GM18499 (cell line): Measurements from ENCODE around the gene JAM3.
"Not testable (repeated sequence)": the region's sequence is repeated elsewhere in the genome, so short reads cannot be mapped to it uniquely, and the experiment has no call there.

Experiments used
- ATAC-seq: cut with Tn5 transposase; IDR thresholded peaks from one replicate; pipeline ENCODE4 v1.9.1; 2021; ENCODE audit warnings: moderate number of reproducible peaks; ENCODE audit not compliant: insufficient read depth, unreplicated experiment

The JAM3 gene

DNA sequence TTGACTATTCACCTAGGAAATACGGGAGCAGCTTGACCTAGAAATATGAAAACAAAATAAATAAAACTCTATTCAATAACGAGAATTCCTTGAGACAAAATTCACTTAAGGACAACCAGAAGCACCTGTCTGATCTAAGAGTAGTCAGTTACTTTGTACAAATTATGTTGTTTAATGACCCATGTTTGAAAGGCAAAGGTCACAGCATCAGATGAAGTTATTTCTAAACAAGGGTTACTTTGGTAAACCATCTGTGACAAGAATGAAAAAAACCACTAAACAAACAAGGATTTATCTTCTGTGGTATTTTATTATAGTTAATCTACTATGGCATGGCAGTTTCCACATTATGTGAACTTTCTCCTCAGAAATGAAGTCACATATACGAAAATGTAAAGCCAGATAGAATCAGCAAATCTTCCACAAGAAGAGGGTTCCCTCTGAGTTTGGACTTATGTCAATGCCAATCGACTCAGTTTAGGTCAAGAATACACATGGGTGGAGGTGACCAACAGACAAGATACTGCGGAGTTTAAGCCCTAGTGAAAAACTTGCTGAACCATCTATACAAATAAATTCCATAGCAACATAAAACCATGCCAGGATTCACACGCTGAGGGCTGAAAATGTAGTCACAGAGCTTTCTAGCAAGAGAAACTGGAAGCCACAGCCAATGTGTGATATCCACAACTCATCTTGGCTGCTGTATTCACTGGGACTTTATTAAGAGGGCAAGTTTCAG, 101.5 kb downstream of the JAM3 start:
- ATAC-seq: no peak

DNA sequence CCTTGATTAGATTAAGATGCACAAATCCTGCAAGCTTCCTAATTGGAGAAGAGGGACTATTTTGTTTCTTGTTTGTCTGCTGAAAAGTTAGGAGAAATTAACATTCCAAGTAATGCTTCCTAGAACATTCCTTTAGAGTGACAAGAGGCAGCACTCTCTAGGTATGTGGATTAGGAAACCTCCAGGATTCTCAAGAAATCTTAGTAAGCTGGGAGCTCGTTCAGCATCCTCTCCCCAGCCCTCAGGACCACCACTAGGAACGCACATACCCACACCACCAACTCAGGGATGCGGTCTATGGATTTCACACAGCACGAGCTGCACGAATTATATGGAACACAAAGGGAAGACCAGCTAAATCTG, 102.0 kb downstream of the JAM3 start:
- no peak for ATAC-seq

DNA sequence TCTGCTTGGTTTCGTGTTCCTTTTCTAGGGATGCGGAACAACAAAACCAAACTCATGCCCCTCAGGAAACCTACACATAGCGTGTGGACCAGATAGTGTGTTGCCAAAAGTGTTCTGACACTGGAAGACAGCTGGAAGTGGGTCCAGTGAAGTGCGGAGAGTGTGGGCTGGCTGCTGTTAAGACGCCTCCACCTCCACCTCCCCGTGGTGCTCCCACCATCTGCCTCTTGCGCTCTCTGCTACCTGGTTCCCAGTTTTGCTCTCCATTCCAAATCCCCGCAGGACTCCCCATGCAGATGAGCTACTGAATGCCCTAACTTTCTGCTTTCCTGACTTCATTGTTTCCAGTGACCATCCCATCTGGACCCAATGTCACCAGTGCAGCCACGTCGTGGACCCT, 103.1 kb downstream of the JAM3 start:
- ATAC-seq: no peak

- ATAC-seq: no peak
Observed at GRCh38 chr11:134173296-134173695, 104.4 kb downstream of the JAM3 start.

DNA sequence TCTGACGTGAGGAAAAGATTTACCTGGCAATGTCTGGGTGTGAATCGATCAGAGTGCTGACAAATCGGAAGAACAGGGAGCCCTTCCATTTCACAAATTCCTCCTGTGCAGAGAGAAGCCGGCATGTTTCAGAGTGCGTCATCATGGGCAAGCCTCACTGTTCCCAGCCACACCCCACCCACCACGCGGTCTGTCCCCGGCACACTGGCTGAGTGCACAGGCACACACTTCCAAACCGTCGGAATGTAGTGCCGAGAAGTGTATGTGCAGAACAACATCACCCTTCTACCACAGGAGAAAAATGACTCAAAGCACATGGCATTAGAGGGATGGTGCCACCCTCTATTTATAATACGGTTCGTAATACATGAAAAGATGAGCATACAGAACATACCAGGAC, 107.4 kb downstream of the JAM3 start:
- no peak for ATAC-seq

GRCh38 chr11:134178032-134178674, 109.3 kb downstream of the JAM3 start:
- ATAC-seq: no peak

DNA sequence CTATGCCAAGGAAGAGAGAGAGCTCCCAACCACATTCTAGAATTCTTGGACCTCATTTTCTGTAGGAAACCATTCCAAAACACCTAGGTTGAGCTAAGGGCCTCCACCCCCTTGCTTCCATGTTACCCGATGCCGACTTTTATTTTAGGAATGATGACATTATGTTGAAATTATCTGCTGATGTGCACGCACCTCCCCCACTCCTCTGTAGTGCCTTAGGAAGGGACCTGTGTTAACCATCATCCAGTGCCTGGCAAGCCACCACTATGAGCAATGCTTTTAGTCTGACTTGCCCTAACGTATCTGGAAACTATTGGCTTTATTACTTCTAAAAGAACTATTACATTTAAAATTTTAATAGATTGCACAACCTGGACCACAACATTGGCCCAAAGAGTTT, 112.8 kb downstream of the JAM3 start:
- ATAC-seq: no peak

DNA sequence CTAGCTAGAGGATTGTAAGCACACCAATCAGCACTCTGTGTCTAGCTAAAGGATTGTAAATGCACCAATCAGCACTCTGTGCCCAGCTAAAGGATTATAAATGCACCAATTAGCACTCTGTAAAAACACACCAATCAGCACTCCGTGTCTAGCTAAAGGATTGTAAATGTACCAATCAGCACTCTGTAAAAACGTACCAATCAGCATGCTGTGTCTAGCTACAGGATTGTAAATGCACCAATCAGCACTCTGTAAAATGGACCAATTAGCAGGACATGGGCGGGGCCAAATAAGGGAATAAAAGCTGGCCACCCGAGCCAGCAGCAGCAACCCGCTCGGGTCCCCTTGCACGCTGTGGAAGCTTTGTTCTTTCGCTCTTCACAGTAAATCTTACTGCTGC, 119.2 kb downstream of the JAM3 start:
- ATAC-seq: not testable (repeated sequence)

GRCh38 chr11:134196756-134197155, 127.9 kb downstream of the JAM3 start:
- ATAC-seq: no peak

DNA sequence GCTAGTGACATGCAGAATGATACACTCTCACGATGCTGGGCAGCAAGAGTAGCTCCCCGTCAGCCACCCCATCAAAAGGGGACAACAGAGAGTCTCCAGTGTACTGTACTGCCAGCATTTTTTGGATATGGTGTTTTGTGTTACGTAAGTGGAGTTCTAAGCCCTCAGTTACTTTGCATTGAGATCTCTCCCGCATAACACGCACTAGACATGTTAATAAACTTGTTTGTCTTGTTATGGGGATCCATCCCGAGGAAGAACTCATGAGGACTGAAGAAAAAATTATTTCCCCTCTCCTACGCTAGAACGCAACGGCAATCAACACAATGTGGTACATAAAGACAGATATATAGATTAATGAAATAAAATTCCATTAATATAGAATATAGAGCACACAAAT, 130.7 kb downstream of the JAM3 start:
- ATAC-seq: no peak

DNA sequence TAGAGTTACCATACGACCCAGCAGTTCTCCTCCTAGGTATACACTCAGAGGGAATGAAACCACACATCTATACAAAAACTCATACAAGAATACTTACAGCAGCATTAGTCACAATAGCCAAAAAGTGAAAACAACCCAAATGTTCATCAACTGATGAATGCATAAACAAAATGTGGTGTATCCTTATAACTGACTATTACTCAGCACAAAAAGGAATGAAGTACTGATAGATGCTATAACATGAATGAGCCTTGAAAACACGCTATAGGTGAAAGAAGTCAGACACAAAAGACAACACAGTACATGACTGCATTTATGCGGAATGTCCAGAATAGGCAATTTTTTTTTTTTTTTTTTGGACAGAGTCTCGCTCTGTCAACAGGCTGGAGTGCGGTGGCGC, 131.8 kb downstream of the JAM3 start:
- ATAC-seq: no peak
